ENCODE data around the gene SPG11.

Gene SPG11

GRCh38 chr15:44529864-44530604, 133.4 kb downstream of the SPG11 start:
- no peak for DNase-seq (ENCODE audit: low read depth in 2 of 2)

GRCh38 chr15:44527241-44527640, 136.2 kb downstream of the SPG11 start:
- no peak for DNase-seq (ENCODE audit: low read depth in 2 of 2)

GRCh38 chr15:44525018-44525417, 138.4 kb downstream of the SPG11 start:
- no peak for DNase-seq (ENCODE audit: low read depth in 2 of 2)

GRCh38 chr15:44519537-44519936, 143.9 kb downstream of the SPG11 start:
- no peak for DNase-seq (ENCODE audit: low read depth in 2 of 2)

- DNase-seq (ENCODE audit: low read depth in 2 of 2): no peak
Observed at GRCh38 chr15:44516436-44516835, 147.0 kb downstream of the SPG11 start.
